HepG2 (cell line): ENCODE measurements around the gene SUCLG2. TPM values are rescaled to one million over a fixed set of nuclear protein-coding genes. Genes with fewer than 3 reads are reported as not detected.
A peak's percentile ranks its signal among the peaks of the same experiment; 100 is the strongest.

Experiments
- DNMT1 ChIP-seq: sonication (generic); formaldehyde crosslinking; IDR thresholded peaks from 2 replicates; pipeline ENCODE4 v1.5.1; 2020; ENCODE audit warnings: mild to moderate bottlenecking, missing genetic modification reagents
- EZH2 ChIP-seq: conservative IDR thresholded peaks from 2 replicates; pipeline ENCODE4 v1.6.1; 2012; ENCODE audit warnings: mild to moderate bottlenecking, low read depth, low read length, moderate library complexity
- MIER2 ChIP-seq: IDR thresholded peaks from 2 replicates; pipeline ENCODE4 v1.6.1; 2016; ENCODE audit warnings: missing biosample characterization, missing genetic modification reagents
- MTF1 ChIP-seq: sonication (generic); formaldehyde crosslinking; IDR thresholded peaks from 2 replicates; pipeline ENCODE4 v1.5.0; 2020; ENCODE audit warnings: missing genetic modification reagents
- NFE2 ChIP-seq: sonication (generic); formaldehyde crosslinking; IDR thresholded peaks from 2 replicates; pipeline ENCODE4 v1.4.0; 2020; ENCODE audit warnings: missing genetic modification reagents
- RAD21 ChIP-seq: fragments of 450-650 bp; formaldehyde crosslinking; IDR thresholded peaks from 2 replicates; pipeline ENCODE4 v1.5.0; 2020; ENCODE audit warnings: mild to moderate bottlenecking
- ZFAT ChIP-seq: sonication (generic); formaldehyde crosslinking; conservative IDR thresholded peaks from 2 replicates; pipeline ENCODE4 v1.8.1; 2023; ENCODE audit warnings: missing genetic modification reagents, inconsistent platforms
- ZFY ChIP-seq: sonication (generic); formaldehyde crosslinking; IDR thresholded peaks from 2 replicates; pipeline ENCODE4 v1.4.0; 2020; ENCODE audit warnings: missing genetic modification reagents
- ZNF350 ChIP-seq: sonication (generic); formaldehyde crosslinking; IDR thresholded peaks from 2 replicates; pipeline ENCODE4 v1.4.0; 2020; ENCODE audit warnings: mild to moderate bottlenecking, low read depth, missing genetic modification reagents, borderline replicate concordance
- ZNF430 ChIP-seq: sonication (generic); formaldehyde crosslinking; IDR thresholded peaks from 2 replicates; pipeline ENCODE4 v1.9.0; 2021; ENCODE audit warnings: mild to moderate bottlenecking, missing genetic modification reagents
- ZNF644 ChIP-seq: IDR thresholded peaks from 2 replicates; pipeline ENCODE4 v1.6.1; 2016; ENCODE audit warnings: low read depth
- ZNF777 ChIP-seq: sonication (generic); formaldehyde crosslinking; IDR thresholded peaks from 2 replicates; pipeline ENCODE4 v1.4.0; 2020; ENCODE audit warnings: missing genetic modification reagents
- polyA plus RNA-seq, 8 experiments: library from polyadenylated mRNA; depleted of rRNA in 3 of 8; stranded (reverse) in 7 of 8; unstranded in 1 of 8; fragments of >200 nt; fragmentation: Illumina TruSeq in 4 of 8; extraction: Trizol in 4 of 8; gene quantifications; 2 replicates each; pipeline versions ENCODE4 v1.2.1 to v1.2.3, GENCODE V29; 2011 to 2016; ENCODE audit warnings: low read depth in 4 of 8, missing spikeins in 1 of 8, mixed read lengths in 1 of 8; ENCODE audit not compliant: insufficient read depth in 1 of 8
- total RNA-seq, 5 experiments: library from RNA; depleted of rRNA; stranded (reverse); fragments of >200 nt; fragmentation: Illumina TruSeq; extraction: Trizol; gene quantifications; 2 replicates each; pipeline ENCODE4 v1.2.3, GENCODE V29; 2016; ENCODE audit warnings: low read depth in 1 of 5
- TF ChIP-seq, protein P1 (sequence below): sonication (generic); formaldehyde crosslinking; IDR thresholded peaks from 2 replicates; pipeline ENCODE4 v1.5.0; 2020; ENCODE audit warnings: missing genetic modification reagents, mild to moderate bottlenecking, borderline replicate concordance
- TF ChIP-seq, protein P2 (sequence below): sonication (generic); formaldehyde crosslinking; IDR thresholded peaks from 2 replicates; pipeline ENCODE4 v1.5.1; 2020; ENCODE audit warnings: missing genetic modification reagents, mild to moderate bottlenecking, borderline replicate concordance
- TF ChIP-seq, protein P3 (sequence below): sonication (generic); formaldehyde crosslinking; IDR thresholded peaks from 2 replicates; pipeline ENCODE4 v1.8.0; 2022; ENCODE audit warnings: missing genetic modification reagents, mild to moderate bottlenecking, inconsistent platforms, borderline replicate concordance
- TF ChIP-seq, protein P4 (sequence below): sonication (generic); formaldehyde crosslinking; IDR thresholded peaks from 2 replicates; pipeline ENCODE4 v1.8.1; 2022; ENCODE audit warnings: mild to moderate bottlenecking, missing genetic modification reagents
- TF ChIP-seq, protein P5 (sequence below): sonication (generic); formaldehyde crosslinking; IDR thresholded peaks from 2 replicates; pipeline ENCODE4 v1.5.1; 2020; ENCODE audit warnings: missing genetic modification reagents, mild to moderate bottlenecking, borderline replicate concordance
- TF ChIP-seq, protein P6 (sequence below): sonication (generic); formaldehyde crosslinking; IDR thresholded peaks from 2 replicates; pipeline ENCODE4 v1.5.0; 2020; ENCODE audit warnings: missing genetic modification reagents
- TF ChIP-seq, protein P7 (sequence below): sonication (generic); formaldehyde crosslinking; IDR thresholded peaks from 2 replicates; pipeline ENCODE4 v1.4.0; 2020; ENCODE audit warnings: mild to moderate bottlenecking, missing genetic modification reagents

SUCLG2 gene
- total and polyA plus RNA-seq, 2 of the 13 experiments (the other 11 are each of a cell fraction or from before 2014, with no cell fraction given) = 21.4 to 64.9 TPM

DNA sequence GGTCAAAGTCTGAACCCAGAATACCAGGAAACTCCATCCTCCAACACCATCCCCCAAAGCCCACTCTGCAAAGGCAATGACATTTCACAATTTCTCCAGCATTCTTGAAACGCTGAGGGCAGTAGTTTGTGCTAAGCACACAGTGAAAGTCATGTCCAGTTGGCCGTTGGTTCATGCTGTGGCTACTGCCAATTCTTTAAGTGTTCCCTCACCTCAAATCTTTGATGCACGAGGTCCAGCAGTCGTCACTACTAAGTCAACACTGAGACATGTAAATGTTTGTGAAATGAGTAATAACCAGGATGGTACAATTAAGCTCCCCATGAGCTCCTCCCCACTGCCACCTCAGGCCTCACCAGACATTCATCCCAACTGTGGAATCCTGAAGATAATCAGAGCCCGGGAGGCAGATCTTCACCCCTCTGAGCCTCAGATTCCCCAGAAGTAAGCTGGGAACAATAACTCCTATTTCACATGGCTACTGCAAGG lies 7.0 kb downstream of the SUCLG2 start (continued):
- TF ChIP-seq, protein P1, sequence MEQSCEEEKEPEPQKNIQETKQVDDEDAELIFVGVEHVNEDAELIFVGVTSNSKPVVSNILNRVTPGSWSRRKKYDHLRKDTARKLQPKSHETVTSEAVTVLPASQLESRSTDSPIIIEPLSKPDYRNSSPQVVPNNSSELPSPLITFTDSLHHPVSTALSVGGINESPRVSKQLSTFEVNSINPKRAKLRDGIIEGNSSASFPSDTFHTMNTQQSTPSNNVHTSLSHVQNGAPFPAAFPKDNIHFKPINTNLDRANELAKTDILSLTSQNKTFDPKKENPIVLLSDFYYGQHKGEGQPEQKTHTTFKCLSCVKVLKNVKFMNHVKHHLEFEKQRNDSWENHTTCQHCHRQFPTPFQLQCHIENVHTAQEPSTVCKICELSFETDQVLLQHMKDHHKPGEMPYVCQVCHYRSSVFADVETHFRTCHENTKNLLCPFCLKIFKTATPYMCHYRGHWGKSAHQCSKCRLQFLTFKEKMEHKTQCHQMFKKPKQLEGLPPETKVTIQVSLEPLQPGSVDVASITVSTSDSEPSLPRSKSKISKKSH (CRISPR knock-in tag) = no peak
- TF ChIP-seq, protein P2, sequence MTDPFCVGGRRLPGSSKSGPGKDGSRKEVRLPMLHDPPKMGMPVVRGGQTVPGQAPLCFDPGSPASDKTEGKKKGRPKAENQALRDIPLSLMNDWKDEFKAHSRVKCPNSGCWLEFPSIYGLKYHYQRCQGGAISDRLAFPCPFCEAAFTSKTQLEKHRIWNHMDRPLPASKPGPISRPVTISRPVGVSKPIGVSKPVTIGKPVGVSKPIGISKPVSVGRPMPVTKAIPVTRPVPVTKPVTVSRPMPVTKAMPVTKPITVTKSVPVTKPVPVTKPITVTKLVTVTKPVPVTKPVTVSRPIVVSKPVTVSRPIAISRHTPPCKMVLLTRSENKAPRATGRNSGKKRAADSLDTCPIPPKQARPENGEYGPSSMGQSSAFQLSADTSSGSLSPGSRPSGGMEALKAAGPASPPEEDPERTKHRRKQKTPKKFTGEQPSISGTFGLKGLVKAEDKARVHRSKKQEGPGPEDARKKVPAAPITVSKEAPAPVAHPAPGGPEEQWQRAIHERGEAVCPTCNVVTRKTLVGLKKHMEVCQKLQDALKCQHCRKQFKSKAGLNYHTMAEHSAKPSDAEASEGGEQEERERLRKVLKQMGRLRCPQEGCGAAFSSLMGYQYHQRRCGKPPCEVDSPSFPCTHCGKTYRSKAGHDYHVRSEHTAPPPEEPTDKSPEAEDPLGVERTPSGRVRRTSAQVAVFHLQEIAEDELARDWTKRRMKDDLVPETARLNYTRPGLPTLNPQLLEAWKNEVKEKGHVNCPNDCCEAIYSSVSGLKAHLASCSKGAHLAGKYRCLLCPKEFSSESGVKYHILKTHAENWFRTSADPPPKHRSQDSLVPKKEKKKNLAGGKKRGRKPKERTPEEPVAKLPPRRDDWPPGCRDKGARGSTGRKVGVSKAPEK (CRISPR knock-in tag) = no peak
- no peak for TF ChIP-seq EZH2
- no peak for TF ChIP-seq ZFY
- TF ChIP-seq, protein P3, sequence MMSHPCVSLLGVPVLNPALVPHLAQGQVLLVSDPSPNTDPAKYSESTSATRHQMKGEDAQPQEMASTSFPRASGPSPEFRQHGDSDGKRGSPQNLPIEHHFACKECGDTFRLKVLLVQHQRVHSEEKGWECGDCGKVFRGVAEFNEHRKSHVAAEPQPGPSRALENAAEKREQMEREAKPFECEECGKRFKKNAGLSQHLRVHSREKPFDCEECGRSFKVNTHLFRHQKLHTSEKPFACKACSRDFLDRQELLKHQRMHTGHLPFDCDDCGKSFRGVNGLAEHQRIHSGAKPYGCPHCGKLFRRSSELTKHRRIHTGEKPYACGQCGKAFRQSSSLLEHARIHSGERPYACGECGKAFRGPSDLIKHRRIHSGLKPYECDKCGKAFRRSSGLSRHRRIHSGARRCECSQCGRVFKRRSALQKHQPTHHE (CRISPR knock-in tag) = no peak
- peak; percentile 81 for TF ChIP-seq MIER2 (CRISPR knock-in tag)
- TF ChIP-seq, protein P4, sequence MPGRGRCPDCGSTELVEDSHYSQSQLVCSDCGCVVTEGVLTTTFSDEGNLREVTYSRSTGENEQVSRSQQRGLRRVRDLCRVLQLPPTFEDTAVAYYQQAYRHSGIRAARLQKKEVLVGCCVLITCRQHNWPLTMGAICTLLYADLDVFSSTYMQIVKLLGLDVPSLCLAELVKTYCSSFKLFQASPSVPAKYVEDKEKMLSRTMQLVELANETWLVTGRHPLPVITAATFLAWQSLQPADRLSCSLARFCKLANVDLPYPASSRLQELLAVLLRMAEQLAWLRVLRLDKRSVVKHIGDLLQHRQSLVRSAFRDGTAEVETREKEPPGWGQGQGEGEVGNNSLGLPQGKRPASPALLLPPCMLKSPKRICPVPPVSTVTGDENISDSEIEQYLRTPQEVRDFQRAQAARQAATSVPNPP (CRISPR knock-in tag) = no peak
- TF ChIP-seq, protein P5, sequence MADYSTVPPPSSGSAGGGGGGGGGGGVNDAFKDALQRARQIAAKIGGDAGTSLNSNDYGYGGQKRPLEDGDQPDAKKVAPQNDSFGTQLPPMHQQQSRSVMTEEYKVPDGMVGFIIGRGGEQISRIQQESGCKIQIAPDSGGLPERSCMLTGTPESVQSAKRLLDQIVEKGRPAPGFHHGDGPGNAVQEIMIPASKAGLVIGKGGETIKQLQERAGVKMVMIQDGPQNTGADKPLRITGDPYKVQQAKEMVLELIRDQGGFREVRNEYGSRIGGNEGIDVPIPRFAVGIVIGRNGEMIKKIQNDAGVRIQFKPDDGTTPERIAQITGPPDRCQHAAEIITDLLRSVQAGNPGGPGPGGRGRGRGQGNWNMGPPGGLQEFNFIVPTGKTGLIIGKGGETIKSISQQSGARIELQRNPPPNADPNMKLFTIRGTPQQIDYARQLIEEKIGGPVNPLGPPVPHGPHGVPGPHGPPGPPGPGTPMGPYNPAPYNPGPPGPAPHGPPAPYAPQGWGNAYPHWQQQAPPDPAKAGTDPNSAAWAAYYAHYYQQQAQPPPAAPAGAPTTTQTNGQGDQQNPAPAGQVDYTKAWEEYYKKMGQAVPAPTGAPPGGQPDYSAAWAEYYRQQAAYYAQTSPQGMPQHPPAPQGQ (CRISPR knock-in tag) = no peak
- no peak for TF ChIP-seq ZFAT (CRISPR knock-in tag)
- peak; percentile 99 for TF ChIP-seq ZNF644 (CRISPR knock-in tag)
- no peak for TF ChIP-seq DNMT1 (CRISPR knock-in tag)
- TF ChIP-seq RAD21 (CRISPR knock-in tag) = peak; percentile 30; the same call in 1 of the 2 replicates
- TF ChIP-seq, protein P6, sequence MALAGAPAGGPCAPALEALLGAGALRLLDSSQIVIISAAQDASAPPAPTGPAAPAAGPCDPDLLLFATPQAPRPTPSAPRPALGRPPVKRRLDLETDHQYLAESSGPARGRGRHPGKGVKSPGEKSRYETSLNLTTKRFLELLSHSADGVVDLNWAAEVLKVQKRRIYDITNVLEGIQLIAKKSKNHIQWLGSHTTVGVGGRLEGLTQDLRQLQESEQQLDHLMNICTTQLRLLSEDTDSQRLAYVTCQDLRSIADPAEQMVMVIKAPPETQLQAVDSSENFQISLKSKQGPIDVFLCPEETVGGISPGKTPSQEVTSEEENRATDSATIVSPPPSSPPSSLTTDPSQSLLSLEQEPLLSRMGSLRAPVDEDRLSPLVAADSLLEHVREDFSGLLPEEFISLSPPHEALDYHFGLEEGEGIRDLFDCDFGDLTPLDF (CRISPR knock-in tag) = no peak
- no peak for TF ChIP-seq MTF1 (CRISPR knock-in tag)
- no peak for TF ChIP-seq ZNF777 (CRISPR knock-in tag)
- no peak for TF ChIP-seq ZNF430 (CRISPR knock-in tag)
- TF ChIP-seq NFE2 (CRISPR knock-in tag) = no peak
- TF ChIP-seq, protein P7, sequence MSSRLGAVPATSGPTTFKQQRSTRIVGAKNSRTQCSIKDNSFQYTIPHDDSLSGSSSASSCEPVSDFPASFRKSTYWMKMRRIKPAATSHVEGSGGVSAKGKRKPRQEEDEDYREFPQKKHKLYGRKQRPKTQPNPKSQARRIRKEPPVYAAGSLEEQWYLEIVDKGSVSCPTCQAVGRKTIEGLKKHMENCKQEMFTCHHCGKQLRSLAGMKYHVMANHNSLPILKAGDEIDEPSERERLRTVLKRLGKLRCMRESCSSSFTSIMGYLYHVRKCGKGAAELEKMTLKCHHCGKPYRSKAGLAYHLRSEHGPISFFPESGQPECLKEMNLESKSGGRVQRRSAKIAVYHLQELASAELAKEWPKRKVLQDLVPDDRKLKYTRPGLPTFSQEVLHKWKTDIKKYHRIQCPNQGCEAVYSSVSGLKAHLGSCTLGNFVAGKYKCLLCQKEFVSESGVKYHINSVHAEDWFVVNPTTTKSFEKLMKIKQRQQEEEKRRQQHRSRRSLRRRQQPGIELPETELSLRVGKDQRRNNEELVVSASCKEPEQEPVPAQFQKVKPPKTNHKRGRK (CRISPR knock-in tag) = no peak
- no peak for TF ChIP-seq ZNF350 (CRISPR knock-in tag)
